HL-60/S4 treated with phorbol 12-myristate 13-acetate at 8.2 ng/mL for 4 days and 3 days (cell line): ENCODE results near the gene SUGCT.

Source experiments
- in situ Hi-C: fragments of 300-500 bp; cut with MboI; formaldehyde crosslinking; loops from 2 replicates; pipeline ENCODE4 v1.15.0; 2022; ENCODE audit warnings: low sequenced_read_pairs

Gene SUGCT

GRCh38 chr7:40457776-40458480 lies 323.1 kb downstream of the SUGCT start:
- in situ Hi-C loops = no loop called here

- in situ Hi-C loops = no loop called here
Observed at GRCh38 chr7:40463446-40463845, 328.6 kb downstream of the SUGCT start.

GRCh38 chr7:40468891-40469864 lies 334.4 kb downstream of the SUGCT start:
- in situ Hi-C loops = no loop called here

- in situ Hi-C loops = no loop called here
Observed at GRCh38 chr7:40470091-40470592, 335.3 kb downstream of the SUGCT start.

GRCh38 chr7:40470817-40471216 lies 336.0 kb downstream of the SUGCT start:
- in situ Hi-C loops = no loop called here

GRCh38 chr7:40471891-40472290 lies 337.1 kb downstream of the SUGCT start:
- in situ Hi-C loops = no loop called here

- in situ Hi-C loops = no loop called here
Observed at GRCh38 chr7:40474790-40475680, 340.2 kb downstream of the SUGCT start.

GRCh38 chr7:40475681-40475982 lies 340.8 kb downstream of the SUGCT start:
- in situ Hi-C loops = no loop called here

GRCh38 chr7:40477094-40477493 lies 342.3 kb downstream of the SUGCT start:
- in situ Hi-C loops = no loop called here

- in situ Hi-C loops = no loop called here
Observed at GRCh38 chr7:40482845-40483244, 348.0 kb downstream of the SUGCT start.

- in situ Hi-C loops = no loop called here
Observed at GRCh38 chr7:40483630-40484029, 348.8 kb downstream of the SUGCT start.

- in situ Hi-C loops = no loop called here
Observed at GRCh38 chr7:40489844-40490602, 355.2 kb downstream of the SUGCT start.

- in situ Hi-C loops = no loop called here
Observed at GRCh38 chr7:40490603-40490924, 355.8 kb downstream of the SUGCT start.

- in situ Hi-C loops = no loop called here
Observed at GRCh38 chr7:40492946-40493345, 358.1 kb downstream of the SUGCT start.

- in situ Hi-C loops = no loop called here
Observed at GRCh38 chr7:40493609-40494051, 358.8 kb downstream of the SUGCT start.

GRCh38 chr7:40498924-40499510 lies 364.2 kb downstream of the SUGCT start:
- in situ Hi-C loops = no loop called here

GRCh38 chr7:40499718-40500117 lies 364.9 kb downstream of the SUGCT start:
- in situ Hi-C loops = no loop called here

GRCh38 chr7:40500219-40500618 lies 365.4 kb downstream of the SUGCT start:
- in situ Hi-C loops = no loop called here

GRCh38 chr7:40502359-40502758 lies 367.6 kb downstream of the SUGCT start:
- in situ Hi-C loops = no loop called here

GRCh38 chr7:40506158-40506557 lies 371.4 kb downstream of the SUGCT start:
- in situ Hi-C loops = no loop called here
